ENCODE data around the gene TSPAN9.

The TSPAN9 gene

GRCh38 chr12:3040026-3040656, 37.0 kb upstream of the TSPAN9 start:
- no peak for DNase-seq (ENCODE audit: low read depth)
- no peak overlapping the region for H3K4me3 ChIP-seq (ENCODE audit: low read depth, low read length)
- in situ Hi-C loops (cut with HindIII; ENCODE audit: low sequenced_read_pairs): no loop called here
- TF ChIP-seq, protein P1, sequence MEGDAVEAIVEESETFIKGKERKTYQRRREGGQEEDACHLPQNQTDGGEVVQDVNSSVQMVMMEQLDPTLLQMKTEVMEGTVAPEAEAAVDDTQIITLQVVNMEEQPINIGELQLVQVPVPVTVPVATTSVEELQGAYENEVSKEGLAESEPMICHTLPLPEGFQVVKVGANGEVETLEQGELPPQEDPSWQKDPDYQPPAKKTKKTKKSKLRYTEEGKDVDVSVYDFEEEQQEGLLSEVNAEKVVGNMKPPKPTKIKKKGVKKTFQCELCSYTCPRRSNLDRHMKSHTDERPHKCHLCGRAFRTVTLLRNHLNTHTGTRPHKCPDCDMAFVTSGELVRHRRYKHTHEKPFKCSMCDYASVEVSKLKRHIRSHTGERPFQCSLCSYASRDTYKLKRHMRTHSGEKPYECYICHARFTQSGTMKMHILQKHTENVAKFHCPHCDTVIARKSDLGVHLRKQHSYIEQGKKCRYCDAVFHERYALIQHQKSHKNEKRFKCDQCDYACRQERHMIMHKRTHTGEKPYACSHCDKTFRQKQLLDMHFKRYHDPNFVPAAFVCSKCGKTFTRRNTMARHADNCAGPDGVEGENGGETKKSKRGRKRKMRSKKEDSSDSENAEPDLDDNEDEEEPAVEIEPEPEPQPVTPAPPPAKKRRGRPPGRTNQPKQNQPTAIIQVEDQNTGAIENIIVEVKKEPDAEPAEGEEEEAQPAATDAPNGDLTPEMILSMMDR (IDR thresholded peaks at IDR 0.05; ENCODE audit: low read depth, low read length, missing control alignments): no peak

GRCh38 chr12:3040663-3041544, 36.3 kb upstream of the TSPAN9 start:
- in situ Hi-C loops (cut with HindIII; ENCODE audit: low sequenced_read_pairs): no loop called here
- TF ChIP-seq, protein P1 (IDR thresholded peaks at IDR 0.05; ENCODE audit: low read depth, low read length, missing control alignments): no peak
- H3K4me3 ChIP-seq (ENCODE audit: low read depth, low read length): no peak overlapping the region

DNA sequence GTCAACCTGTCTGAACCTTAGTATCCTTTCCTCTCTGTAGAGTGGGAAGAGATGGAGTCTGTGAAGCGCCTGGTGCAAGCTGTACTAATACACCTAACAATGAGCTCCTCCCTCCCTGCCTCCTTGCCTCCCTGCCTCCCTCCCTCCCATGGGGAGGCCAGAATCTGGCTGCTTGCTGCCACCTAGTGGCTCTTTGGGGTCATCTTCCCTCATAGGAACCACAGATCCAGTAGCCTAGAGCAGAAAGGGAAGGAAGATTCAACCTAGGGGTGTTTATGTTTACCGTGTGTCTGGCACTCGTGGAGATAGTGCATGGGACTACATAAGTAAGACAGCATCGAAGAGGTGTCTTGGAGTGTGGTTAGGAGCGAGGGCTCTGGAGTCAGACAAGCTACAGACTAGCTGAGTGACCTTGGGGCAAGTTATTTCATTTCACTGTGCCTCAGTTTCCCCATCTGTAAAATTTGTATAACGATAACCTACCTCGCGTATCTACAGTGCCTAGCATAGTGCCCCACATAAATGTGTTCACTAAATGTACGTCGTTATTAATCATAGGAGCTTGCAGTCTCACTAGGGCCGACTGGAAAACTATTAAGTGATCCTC, 35.5 kb upstream of the TSPAN9 start:
- TF ChIP-seq, protein P1 (IDR thresholded peaks at IDR 0.05; ENCODE audit: low read depth, low read length, missing control alignments): peak; percentile 76
- in situ Hi-C loops (cut with HindIII; ENCODE audit: low sequenced_read_pairs): no loop called here
- no peak overlapping the region for H3K4me3 ChIP-seq (ENCODE audit: low read depth, low read length)
- DNase-seq (ENCODE audit: low read depth): peak; percentile 59

More at GRCh38 chr12:3040663-3041544, 36.3 kb upstream of the TSPAN9 start:
- no peak for DNase-seq (ENCODE audit: low read depth)

DNA sequence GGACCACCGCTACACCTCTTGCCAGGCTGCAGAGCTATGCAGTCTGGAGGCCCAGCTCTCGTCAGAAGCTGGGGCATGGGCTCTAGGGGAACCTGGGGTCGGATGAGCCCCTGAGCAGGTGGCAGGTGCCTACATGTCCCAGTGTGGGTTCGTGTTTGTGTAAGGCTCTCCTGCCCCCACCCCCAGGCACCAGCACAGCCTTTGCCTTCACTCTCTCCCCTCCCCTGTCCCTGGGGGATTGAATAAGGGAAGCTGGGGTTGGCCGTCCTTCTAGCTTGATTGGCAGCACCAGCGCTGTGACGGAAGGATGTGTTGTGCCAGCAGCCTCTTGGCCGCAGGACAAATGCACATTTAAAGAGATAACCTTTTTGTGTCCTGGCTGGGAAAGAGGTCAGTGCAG, 34.8 kb upstream of the TSPAN9 start:
- H3K4me3 ChIP-seq (ENCODE audit: low read depth, low read length): no peak overlapping the region
- in situ Hi-C loops (cut with HindIII; ENCODE audit: low sequenced_read_pairs): no loop called here
- DNase-seq (ENCODE audit: low read depth): no peak
- TF ChIP-seq, protein P1 (IDR thresholded peaks at IDR 0.05; ENCODE audit: low read depth, low read length, missing control alignments): no peak

DNA sequence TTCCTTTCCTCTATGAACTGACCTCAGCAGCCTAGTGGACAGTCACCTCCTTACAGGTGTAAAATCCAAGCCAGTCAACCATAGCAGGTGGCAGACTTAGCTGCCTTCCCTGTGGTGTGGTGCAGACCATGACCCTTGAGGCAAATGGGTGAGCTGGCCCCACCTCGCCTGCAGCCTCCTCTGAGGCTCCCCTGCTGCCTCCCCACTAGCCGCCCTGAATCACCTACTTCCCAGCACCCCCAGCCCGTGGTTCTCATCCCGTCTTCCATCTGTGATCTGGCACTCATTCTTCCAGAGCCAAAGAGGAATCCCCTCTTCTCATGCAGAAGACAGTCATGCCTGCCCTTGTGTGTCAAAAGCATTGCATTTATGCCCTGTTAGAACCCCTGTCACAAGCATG, 34.4 kb upstream of the TSPAN9 start:
- in situ Hi-C loops (cut with HindIII; ENCODE audit: low sequenced_read_pairs): no loop called here
- no peak for DNase-seq (ENCODE audit: low read depth)

GRCh38 chr12:3043406-3043805, 33.8 kb upstream of the TSPAN9 start:
- DNase-seq (ENCODE audit: low read depth): no peak
- no peak overlapping the region for H3K4me3 ChIP-seq (ENCODE audit: low read depth, low read length)
- in situ Hi-C loops (cut with HindIII; ENCODE audit: low sequenced_read_pairs): no loop called here
- TF ChIP-seq, protein P1 (IDR thresholded peaks at IDR 0.05; ENCODE audit: low read depth, low read length, missing control alignments): no peak

More for the DNA sequence above, 34.4 kb upstream of the TSPAN9 start:
- no peak overlapping the region for H3K4me3 ChIP-seq (ENCODE audit: low read depth, low read length)
- TF ChIP-seq, protein P1 (IDR thresholded peaks at IDR 0.05; ENCODE audit: low read depth, low read length, missing control alignments): no peak
